ENCODE data around the gene GATA1.
"Not testable (repeated sequence)": the region's sequence is repeated elsewhere in the genome, so short reads cannot be mapped to it uniquely, and the experiment has no call there.

GATA1 gene

DNA sequence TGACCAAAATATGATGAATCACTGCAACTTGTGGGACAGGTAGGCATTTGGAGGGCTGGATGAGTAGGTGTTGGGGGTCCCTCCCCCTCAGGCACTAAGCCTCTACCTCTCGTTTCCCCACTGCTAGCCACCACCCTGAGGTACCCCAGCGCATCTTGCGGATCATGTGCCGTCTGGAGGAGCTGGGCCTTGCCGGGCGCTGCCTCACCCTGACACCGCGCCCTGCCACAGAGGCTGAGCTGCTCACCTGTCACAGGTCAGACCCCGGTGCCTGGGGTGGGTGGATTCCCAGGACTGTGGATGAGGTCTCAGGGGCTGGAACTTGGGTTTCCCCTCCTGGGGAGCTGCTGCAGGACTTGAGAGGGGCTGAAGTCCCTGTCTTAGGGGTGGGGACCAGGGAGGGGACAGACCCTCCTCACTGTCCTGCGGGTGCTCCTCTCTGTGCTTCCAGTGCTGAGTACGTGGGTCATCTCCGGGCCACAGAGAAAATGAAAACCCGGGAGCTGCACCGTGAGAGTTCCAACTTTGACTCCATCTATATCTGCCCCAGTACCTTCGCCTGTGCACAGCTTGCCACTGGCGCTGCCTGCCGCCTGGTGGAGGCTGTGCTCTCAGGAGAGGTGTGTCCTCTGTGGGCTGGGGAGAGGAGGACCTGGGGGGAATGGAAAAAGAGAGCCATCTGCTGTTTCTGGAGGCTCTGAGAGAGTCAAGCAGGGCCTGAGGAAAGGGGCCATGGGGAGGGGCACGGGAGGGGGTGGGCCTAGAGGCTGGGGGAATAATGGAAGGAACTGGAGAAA lies 29.8 kb downstream of the GATA1 start:
- ATAC-seq, result no peak

DNA sequence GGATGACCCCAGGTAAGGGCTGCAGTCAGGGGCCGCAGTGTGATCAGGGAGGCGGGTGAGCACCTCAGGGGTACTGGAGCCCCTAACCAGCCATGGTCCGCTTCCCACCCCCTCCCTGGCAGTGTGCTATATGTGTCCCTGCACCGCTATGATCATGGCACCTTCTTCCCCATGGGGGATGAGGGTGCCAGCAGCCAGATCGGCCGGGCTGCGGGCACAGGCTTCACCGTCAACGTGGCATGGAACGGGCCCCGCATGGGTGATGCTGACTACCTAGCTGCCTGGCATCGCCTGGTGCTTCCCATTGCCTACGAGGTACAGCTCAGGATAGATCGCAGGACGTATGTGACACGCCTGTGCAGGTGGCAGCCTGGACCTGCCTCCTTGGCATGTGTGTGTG lies 31.7 kb downstream of the GATA1 start:
- no peak for ATAC-seq

DNA sequence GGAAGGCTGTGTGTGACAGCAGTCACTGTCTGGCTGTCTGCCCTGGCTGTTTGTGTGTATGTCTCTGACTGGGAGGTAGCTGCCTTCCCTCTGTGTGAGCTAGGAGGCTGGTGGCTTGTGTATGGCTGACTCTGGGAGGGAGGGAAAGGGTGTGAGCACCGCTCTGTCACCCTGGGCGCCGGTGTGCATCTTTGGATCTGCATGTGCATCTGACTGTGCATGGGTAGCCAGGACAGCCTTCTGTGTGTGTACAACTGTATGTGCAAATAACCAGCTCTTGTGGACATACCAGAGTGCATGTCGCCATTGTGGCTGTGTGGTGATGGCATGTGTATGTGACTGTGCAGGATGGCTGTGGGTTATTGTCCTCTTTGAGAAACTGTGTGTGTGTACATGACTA lies 32.5 kb downstream of the GATA1 start:
- ATAC-seq, result no peak

DNA sequence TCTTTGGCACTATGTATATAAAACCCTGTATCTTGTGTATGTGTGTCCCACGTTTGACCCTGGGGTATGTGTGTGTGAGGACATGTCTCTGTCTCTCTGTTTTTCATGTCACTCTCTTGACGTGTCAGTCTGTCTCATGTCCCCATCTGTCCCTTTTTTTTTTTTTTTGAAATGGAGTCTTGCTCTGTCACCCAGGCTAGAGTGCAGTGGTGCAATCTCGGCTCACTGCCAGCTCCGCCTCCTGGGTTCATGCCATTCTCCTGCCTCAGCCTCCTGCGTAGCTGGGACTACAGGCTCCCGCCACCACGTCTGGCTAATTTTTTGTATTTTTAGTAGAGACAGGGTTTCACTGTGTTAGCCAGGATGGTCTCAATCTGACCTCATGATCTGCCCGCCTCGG lies 33.0 kb downstream of the GATA1 start:
- ATAC-seq, result not testable (repeated sequence)

DNA sequence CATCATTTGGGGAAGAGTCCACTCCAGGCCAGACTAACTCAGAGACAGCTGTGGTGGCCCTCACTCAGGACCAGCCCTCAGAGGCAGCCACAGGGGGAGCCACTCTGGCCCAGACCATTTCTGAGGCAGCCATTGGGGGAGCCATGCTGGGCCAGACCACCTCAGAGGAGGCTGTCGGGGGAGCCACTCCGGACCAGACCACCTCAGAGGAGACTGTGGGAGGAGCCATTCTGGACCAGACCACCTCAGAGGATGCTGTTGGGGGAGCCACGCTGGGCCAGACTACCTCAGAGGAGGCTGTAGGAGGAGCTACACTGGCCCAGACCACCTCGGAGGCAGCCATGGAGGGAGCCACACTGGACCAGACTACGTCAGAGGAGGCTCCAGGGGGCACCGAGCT lies 36.7 kb downstream of the GATA1 start:
- no peak for ATAC-seq

DNA sequence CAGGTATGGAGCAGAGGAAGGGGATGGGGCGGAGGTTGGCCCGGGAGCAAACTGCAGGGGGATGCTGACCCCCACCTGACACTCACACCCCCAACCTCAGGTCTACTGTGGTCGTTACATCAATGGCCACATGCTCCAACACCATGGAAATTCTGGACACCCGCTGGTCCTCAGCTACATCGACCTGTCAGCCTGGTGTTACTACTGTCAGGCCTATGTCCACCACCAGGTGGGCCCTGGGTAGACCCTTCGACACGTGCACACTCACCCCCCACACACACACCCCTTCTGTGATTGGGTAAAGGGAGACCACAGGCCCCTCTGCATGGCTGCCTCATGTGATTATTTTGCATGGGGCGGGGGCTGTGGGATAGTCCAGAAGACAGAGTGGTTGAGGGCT lies 37.7 kb downstream of the GATA1 start:
- ATAC-seq, result no peak

DNA sequence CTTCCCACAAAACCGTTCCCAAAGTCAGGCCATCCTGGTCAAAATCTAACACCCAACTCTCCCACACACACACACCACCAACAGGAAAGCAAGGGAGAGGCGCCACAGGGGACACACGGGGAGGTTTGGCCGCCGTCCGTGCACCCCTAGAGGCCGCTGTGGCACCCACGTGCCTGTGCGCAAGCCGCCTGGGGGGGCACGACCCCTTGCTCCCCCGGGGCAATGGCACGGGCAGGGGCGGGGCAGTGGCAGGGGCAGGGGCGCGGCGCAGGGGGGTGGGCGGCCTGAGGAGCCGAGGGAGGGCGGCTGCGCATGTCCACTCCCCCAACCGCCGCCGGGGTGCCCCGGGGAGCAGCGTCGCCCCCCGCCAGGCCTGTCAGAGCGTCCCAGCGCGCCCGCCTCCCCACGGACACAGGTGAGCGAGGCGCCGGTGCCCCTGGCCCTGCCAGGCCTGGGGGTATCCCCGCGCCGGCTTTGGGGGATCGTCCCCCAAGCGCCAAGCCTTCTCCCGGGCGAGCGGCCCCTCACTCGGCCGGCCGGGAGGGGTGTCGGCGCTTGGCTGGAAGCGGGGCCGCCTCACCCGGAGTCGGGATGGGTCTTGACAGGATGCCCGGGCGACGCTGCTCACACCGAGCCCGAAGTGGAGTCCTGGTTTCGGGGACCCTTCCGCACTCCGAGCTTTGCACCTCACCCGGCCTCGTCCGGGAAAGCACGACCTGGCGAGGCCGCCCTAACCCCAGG lies 39.9 kb downstream of the GATA1 start, which contains the start of gene ERAS:
Gene ERAS (plus strand): TSS at position 379 of the 741 bp plus-strand sequence. CDS start 2,611 bp downstream, outside the sequence.
- ATAC-seq, result peak; percentile 36 to 38

DNA sequence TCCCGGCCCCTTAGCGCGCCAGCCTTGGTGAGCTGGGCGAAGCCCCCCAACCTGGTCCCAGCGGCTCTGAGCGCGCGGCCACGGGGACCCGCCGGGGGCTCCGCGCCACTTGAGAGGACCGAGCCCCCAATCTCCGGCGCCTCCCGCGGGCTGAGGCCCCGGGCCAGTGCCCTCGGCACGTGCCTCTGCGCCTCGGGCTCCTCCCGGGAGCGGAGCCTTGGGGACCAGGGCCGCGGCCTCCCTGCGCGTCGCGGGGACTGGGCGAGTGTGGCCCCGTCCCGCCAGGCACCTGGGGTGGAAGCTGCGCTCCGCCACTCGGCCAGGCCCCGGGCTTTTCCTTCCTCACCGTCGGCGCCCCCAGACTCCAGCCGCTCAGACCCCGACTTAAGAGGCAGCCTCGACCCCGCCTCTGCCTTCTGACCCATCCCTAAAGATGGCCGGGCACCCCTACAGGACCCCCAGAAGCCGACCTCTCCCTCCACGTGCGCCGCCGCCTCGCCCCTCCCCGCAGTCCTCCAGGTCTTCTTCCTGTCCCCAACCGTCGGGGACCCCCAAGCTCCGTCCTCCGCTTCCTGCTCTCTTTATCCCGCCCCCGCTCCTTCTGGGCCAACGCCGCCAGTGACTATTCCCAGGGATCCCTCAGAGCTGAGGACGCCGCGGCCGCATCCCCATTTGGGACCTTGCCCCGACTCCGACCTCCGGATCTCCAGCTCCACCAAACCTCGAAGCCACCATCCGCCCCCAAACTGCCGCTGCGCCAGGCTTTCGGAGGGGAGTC lies 40.7 kb downstream of the GATA1 start:
- ATAC-seq, result no peak

DNA sequence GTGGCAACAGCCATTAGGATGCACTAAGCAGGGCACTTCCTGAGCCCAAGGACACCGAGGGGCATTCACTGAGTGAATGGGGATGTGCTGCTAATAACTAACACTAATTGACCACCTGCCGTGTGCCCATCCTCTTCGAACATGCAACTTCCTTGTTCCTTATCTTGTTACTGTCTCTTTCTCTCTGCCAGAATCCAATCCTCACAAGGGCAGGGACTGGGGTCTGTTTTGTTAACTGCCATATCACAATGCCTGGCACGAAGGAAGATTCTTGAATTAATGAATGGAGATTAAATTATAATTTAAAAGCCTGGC lies 41.2 kb downstream of the GATA1 start:
- ATAC-seq, result no peak

DNA sequence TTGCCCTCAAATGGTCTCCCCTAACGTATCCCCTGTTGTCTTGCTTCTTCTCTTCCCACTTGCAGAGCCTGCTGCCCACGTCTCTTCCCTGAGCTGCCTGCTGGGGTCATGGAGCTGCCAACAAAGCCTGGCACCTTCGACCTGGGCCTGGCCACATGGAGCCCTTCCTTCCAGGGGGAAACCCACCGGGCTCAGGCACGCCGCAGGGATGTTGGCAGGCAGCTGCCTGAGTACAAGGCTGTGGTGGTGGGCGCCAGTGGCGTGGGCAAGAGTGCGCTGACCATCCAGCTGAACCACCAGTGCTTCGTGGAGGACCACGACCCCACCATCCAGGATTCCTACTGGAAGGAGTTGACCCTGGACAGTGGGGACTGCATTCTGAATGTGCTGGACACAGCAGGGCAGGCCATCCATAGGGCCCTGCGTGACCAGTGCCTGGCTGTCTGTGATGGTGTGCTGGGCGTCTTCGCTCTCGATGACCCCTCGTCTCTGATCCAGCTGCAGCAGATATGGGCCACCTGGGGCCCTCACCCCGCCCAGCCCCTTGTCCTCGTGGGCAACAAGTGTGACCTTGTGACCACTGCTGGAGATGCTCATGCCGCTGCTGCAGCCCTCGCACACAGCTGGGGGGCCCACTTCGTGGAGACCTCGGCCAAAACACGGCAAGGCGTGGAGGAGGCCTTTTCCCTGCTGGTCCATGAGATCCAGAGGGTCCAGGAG lies 42.8 kb downstream of the GATA1 start:
- no peak for ATAC-seq

DNA sequence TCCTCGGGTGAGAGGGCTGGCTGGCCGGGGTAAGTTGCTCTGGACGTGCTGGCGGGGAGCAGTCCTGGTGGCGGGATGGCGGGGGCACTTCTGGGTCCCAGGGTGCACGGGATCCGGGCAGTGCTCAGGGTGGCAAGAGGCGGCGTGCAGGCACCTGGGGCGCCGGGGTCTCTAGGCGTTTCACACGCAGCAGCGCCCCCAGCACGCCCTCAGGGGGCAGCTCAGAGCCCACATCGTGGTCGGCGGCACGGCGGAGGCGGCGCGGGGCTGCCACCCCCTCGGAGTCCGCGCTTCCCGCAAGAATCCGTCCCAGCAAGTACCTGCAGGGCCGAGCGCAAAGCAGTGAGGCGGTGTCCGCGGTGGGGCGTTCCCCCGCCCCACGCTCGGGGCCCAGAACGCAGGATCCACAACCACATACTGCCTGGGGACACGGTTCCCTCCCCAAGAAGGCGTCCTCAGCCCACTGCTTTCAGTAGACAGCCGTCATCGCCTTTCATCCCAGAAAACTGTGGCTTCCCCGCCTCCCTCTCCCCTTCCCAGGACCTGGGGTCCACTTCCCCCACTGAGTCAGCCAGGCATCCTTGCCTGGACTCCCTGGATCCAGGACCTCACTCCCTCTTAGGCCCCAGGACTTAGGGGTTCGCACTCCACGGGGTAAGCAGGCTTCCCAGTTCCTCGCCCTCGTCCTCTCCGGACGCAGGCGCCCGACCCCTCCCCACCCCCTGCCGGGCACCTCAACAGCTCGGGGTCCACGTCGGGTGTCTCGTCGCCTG lies 44.9 kb downstream of the GATA1 start:
- no peak for ATAC-seq

DNA sequence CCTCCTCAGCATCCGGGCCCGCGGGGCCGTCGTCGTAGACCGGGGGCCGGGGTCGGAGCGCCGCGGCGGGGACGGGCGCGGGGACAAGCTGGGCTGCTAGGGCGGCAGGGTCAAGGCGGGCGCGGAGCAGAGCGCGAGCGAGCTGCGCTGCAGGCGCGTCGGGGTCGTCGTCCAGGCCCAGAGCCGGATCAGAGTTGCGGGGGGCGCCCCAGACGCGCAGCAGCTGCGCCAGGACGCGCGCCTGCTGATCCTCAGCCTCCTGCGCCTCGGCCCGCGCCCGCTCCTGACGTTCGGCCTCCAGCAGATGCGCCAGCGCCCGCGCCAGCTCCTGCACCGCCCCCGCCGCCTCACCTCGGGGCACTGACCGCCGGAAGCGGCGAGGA lies 45.5 kb downstream of the GATA1 start:
- no peak for ATAC-seq

DNA sequence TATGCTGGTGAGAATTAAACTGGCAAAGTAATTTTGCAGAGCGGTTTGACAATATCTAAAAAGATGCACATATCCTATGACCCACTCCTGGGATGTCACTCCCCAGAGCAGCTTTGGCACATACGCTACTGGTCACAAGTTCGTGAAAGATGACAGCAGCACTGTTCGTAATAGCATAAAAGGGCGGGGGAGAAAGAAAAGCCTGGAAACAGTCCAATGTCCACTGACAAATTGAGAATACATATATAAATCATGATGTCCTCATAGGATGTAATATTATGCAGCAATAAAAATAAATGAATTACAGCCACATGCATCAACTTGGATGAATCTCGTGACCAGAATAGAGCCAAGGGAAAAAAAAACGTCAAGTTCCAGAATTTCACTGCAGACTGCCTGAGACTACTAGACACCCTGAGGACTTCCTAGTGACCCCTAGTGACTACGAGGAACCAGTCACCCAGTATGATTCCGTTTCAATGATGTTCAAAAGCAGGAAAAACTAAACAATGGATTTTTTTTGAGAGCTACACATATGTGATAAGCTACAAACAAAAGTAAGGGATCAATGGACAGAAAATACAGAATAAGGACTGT lies 47.2 kb downstream of the GATA1 start:
- ATAC-seq, result no peak

DNA sequence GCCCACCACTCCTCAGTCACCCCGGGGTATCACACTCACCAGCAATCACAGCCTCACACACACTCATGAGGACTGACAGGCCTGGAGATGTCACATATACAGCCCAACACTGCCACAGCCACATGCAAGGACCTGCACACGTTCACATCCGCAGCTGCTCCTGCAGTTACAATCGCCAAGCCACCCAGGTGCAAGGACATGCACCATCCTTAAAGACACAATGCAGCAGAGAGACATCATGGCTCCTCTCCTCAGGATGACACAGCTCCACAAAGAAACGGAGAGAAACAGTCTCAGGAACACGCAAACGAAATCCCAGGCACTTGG lies 48.0 kb downstream of the GATA1 start:
- ATAC-seq, result no peak

DNA sequence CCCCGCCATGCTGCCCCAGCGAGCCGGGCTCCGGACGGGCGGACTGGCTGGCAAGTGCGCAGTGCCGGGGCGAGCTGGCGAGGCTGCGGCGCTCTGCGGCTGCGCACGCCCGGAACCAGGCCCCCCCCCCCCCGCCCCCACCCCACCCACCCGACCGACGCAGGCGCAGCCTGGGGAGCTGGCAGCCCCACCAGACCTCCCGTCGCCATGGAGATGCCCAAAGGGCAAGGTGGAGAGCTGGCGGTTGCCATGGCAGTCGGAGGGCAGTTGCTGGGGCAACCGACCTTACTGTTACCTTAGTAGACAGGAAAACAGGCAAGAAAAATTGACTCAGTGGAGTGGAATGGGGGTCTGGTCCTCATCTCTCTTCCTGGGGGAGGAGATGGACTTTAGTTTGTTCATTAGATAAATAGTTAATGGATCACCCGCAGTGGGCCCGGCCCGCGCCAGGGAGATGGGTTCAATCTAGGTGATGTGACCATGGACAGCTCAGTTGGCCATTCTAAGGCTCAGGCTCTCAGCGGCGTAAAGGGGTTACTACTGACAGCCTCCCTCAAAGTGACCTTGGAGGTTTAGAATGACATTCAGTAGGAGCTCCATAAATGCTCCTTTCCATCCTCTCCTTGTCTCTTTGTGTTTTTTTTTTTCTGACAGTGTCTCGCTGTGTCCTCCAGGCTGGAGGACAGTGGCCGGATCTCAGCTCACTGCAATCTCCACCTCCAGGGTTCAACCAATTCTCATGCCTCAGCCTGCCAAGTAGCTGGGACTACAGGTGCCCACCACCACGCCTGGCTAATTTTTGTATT lies 49.3 kb downstream of the GATA1 start, which contains the start of gene PCSK1N:
Gene PCSK1N (minus strand): TSS at position 87 of the 806 bp plus-strand sequence. CDS start 78 bp downstream, at position 9.
- peak in 1 of 2 donors; percentile 33 for ATAC-seq

DNA sequence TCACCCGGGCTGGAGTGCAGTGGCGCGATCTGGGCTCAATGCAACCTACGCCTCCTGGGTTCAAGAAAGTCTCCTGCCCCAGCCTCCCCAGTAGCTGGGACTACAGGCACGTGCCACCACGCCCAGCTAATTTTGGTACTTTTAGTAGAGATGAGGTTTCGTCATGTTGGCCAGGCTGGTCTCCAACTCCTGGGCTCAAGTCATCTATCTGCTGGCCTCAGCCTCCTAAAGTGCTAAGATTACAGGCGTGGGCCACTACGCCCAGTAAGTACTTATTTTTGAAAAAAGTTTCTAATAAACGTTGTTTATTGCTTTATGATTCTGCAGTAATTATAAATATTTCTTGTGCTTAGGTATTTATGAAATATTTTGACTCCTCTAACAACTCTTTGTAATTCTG lies 53.3 kb downstream of the GATA1 start:
- no peak for ATAC-seq
